Measurements from ENCODE around the gene CGREF1. TPM values are rescaled to one million over a fixed set of nuclear protein-coding genes. Genes with fewer than 3 reads are reported as not detected.

CGREF1 gene
- total RNA-seq, 4 donors from 2014 or later: 2.3 to 22.9 (median 9.7) TPM

DNA sequence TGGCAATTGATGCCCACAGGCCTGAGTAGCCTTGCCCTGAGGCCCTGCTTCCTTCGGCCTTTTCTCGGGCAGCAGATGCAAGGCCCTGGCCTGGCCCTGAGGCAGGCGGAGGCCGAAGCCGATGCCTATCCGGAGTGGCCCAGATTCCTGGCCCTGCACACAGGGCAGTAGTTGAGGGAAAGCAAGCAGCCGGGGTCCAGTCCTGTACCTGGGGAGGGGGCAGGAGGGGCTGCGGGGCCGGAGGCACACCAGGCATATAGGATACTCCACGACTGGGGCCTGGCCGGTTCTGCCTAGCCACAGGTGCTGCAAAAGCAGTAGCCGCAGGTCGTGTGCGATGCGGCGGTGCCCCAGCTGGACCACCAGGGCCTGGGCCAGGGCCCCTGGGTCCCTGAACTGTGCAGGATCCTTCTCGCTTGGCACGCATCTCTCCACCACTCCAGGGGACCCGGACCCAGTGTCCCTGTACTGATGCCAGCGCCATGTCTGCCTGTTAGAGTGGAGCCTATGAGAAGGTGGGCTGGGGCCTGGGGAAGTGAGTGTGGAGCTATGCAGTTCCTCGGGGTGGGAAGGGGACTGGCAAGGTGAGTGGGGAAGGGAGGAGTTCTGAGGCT lies 18.5 kb upstream of the CGREF1 start:
- no peak for DNase-seq
- TF ChIP-seq, protein P1, sequence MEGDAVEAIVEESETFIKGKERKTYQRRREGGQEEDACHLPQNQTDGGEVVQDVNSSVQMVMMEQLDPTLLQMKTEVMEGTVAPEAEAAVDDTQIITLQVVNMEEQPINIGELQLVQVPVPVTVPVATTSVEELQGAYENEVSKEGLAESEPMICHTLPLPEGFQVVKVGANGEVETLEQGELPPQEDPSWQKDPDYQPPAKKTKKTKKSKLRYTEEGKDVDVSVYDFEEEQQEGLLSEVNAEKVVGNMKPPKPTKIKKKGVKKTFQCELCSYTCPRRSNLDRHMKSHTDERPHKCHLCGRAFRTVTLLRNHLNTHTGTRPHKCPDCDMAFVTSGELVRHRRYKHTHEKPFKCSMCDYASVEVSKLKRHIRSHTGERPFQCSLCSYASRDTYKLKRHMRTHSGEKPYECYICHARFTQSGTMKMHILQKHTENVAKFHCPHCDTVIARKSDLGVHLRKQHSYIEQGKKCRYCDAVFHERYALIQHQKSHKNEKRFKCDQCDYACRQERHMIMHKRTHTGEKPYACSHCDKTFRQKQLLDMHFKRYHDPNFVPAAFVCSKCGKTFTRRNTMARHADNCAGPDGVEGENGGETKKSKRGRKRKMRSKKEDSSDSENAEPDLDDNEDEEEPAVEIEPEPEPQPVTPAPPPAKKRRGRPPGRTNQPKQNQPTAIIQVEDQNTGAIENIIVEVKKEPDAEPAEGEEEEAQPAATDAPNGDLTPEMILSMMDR (IDR thresholded peaks at IDR 0.05): no peak
- no peak for TF ChIP-seq POLR2A (IDR thresholded peaks at IDR 0.05)
- Histone ChIP-seq H3K4me3 (no peak overlapping the region), H3K4me1 (peaks cover 0 to 12% of the 10 kb centered on the region in 2 donors), H3K36me3 (no peaks in the 10 kb centered on the region), H3K27me3 (no peaks in the 10 kb centered on the region), H3K9me3 (no peaks in the 10 kb centered on the region), H3K27ac (no peak overlapping the region)
- intact Hi-C loops (cut with DNase I; ENCODE audit: low total_unique reads): loop anchor here (10.0 kb wide), 1 partner anchor 57 kb away; no protein-coding TSS in a partner anchor

DNA sequence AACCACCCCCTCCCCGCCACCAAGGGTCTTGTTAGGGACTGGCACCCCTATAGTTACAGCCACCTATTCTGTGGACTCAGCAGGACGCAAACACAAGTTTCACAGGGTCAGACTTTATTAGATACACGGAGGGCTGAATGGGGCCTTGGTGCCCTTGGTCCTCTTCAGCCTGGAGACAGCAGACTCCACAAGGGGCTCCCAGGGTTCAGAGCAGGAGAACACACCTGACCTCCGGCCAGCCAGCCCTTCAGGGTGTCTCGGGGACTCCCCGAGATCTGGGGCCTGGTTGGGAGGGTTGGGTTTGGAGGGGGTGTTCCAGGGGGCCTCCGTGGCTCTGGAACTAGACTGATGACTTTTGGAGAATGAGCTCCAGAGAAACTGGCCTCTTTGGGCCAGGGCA lies 17.8 kb upstream of the CGREF1 start:
- TF ChIP-seq POLR2A (IDR thresholded peaks at IDR 0.05): no peak
- TF ChIP-seq, protein P1 (IDR thresholded peaks at IDR 0.05): no peak
- Histone ChIP-seq H3K27me3 (no peaks in the 10 kb centered on the region), H3K9me3 (no peaks in the 10 kb centered on the region), H3K4me3 (no peak overlapping the region), H3K4me1 (peaks cover 0 to 12% of the 10 kb centered on the region in 2 donors), H3K27ac (no peak overlapping the region), H3K36me3 (no peaks in the 10 kb centered on the region)
- intact Hi-C loops (cut with DNase I; ENCODE audit: low total_unique reads): loop anchor here (10.0 kb wide), 1 partner anchor 58 kb away; no protein-coding TSS in a partner anchor
- DNase-seq: no peak

DNA sequence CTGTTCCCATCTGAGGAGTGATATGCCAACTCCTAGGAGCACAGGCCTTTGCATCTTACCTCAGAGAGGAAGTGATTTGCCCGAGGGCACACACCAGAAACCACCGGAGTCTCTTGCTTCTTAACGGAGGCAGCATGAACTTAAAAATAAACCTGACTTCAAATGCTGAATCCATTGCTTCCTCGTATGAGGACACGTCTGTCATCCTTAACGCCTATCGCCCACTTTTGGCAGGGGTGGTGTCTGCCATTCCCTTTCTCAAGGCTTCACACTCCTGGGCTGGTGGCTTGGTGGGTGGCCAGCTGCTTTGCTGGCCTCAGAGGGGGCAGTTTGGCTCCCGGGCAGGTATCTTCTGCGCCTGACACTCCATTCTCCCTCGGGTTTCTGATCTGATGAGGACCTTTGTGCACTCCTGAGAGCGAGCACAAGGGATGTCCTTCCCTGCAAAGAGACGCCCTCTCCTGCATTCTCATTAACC lies 16.6 kb upstream of the CGREF1 start:
- Histone ChIP-seq H3K4me3 (no peak overlapping the region), H3K4me1 (peaks cover 0 to 12% of the 10 kb centered on the region in 2 donors), H3K27me3 (no peaks in the 10 kb centered on the region), H3K27ac (no peak overlapping the region), H3K36me3 (no peaks in the 10 kb centered on the region), H3K9me3 (no peaks in the 10 kb centered on the region)
- no peak for DNase-seq
- intact Hi-C loops (cut with DNase I; ENCODE audit: low total_unique reads): loop anchor here (10.0 kb wide), 1 partner anchor 59 kb away; no protein-coding TSS in a partner anchor
- TF ChIP-seq, protein P1 (IDR thresholded peaks at IDR 0.05): no peak
- no peak for TF ChIP-seq POLR2A (IDR thresholded peaks at IDR 0.05)

DNA sequence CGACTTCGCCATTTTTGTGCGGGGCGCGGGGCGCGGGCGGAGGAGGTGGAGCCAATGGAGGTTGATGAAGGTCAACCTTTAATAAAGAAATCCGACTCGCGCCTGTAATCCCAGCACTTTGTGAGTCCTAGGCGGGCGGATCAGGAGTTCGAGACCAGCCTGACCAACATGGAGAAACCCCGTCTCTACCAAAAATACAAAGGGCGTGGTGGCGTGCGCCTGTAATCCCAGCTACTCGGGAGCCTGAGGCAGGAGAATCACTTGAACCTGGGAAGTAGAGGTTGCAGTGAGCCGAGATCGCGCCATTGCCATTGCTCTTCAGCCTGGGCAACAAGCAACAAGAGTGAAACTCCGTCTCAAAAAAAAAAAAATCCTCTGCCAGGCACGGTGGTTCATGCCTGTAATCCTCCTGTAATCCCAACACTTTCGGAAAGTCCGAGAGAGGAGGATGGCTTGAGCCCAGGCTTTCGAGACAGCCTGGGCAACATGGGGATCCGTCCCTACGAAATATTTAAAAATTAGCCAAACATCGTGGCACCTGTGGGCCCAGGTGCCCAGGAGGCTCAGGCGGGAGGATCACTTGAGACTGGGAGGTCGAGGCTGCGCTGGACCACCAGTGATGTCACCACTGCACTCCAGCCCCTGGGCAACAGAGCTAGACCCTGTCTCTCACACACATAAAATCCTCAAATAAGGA lies 16.0 kb upstream of the CGREF1 start:
- intact Hi-C loops (cut with DNase I; ENCODE audit: low total_unique reads): loop anchor here (10.0 kb wide), 1 partner anchor 60 kb away; no protein-coding TSS in a partner anchor
- peak overlapping the region; percentile 89 to 96 for H3K27ac ChIP-seq
- DNase-seq: no peak
- H3K36me3 ChIP-seq: no peaks in the 10 kb centered on the region
- TF ChIP-seq POLR2A (IDR thresholded peaks at IDR 0.05): no peak
- TF ChIP-seq, protein P1 (IDR thresholded peaks at IDR 0.05): no peak
- H3K27me3 ChIP-seq: no peaks in the 10 kb centered on the region
- peak overlapping the region in 1 of 2 donors; percentile 10 for H3K4me3 ChIP-seq
- peaks cover 0 to 12% of the 10 kb centered on the region in 2 donors for H3K4me1 ChIP-seq
- H3K9me3 ChIP-seq: no peaks in the 10 kb centered on the region

Data from uterus (tissue), 4 donors.